Mesenchymal stem cell (in vitro differentiated cells and primary cell): Measurements from ENCODE around the gene SEPHS2.

Source experiments
- DNase-seq: peaks from one replicate; pipeline ENCODE4 v3.0.0-alpha.2; 2013
- H2AFZ ChIP-seq: one replicate; pipeline ENCODE4 v1.6.1; 2013; ENCODE audit warnings: low read depth, mild to moderate bottlenecking, control low read depth, inconsistent platforms, low read length, moderate library complexity
- H2AK5ac ChIP-seq: 2 replicates; pipeline ENCODE4 v1.6.1; 2013; ENCODE audit warnings: low read length, moderate library complexity, mild to moderate bottlenecking, inconsistent platforms; ENCODE audit not compliant: severe bottlenecking
- H2BK120ac ChIP-seq: one replicate; pipeline ENCODE4 v1.6.1; 2013; ENCODE audit warnings: low read depth, mild to moderate bottlenecking, inconsistent platforms, low read length, moderate library complexity
- H2BK12ac ChIP-seq, 2 experiments: one replicate each; pipeline ENCODE4 v1.6.1; 2013; ENCODE audit warnings: inconsistent platforms in 2 of 2, low read length in 2 of 2, mild to moderate bottlenecking in 2 of 2, moderate library complexity in 2 of 2, control low read depth in 1 of 2
- H2BK15ac ChIP-seq: one replicate; pipeline ENCODE4 v1.6.1; 2013; ENCODE audit warnings: mild to moderate bottlenecking, low read depth, inconsistent platforms; ENCODE audit not compliant: poor library complexity, severe bottlenecking
- H2BK5ac ChIP-seq: 2 replicates; pipeline ENCODE4 v1.6.1; 2013; ENCODE audit warnings: low read depth, mild to moderate bottlenecking, low read length, control low read depth, inconsistent platforms; ENCODE audit not compliant: poor library complexity, severe bottlenecking
- H3K14ac ChIP-seq, 2 experiments: one replicate each; pipeline ENCODE4 v1.6.1; 2013; ENCODE audit warnings: inconsistent platforms in 2 of 2, low read length in 2 of 2, control low read depth in 1 of 2, mild to moderate bottlenecking in 1 of 2, moderate library complexity in 1 of 2
- H3K18ac ChIP-seq, 2 experiments: one replicate each; pipeline ENCODE4 v1.6.1; 2013; ENCODE audit warnings: inconsistent platforms in 2 of 2, low read length in 2 of 2, control low read depth in 1 of 2, low read depth in 1 of 2, mild to moderate bottlenecking in 1 of 2
- H3K23ac ChIP-seq, 2 experiments: one replicate each; pipeline ENCODE4 v1.6.1; 2013; ENCODE audit warnings: inconsistent platforms in 2 of 2, low read length in 2 of 2, mild to moderate bottlenecking in 2 of 2, moderate library complexity in 2 of 2, control low read depth in 1 of 2
- H3K27ac ChIP-seq: 2 replicates; pipeline ENCODE4 v1.5.1; 2013; ENCODE audit warnings: mild to moderate bottlenecking, moderate library complexity, low read length, control low read depth, inconsistent platforms; ENCODE audit not compliant: poor library complexity, severe bottlenecking
- H3K27me3 ChIP-seq, 2 experiments: 2 replicates each; pipeline versions ENCODE4 v1.6.1 to v1.7.0; 2013; ENCODE audit warnings: low read length in 2 of 2, mild to moderate bottlenecking in 2 of 2, moderate library complexity in 2 of 2, control low read depth in 1 of 2, inconsistent platforms in 1 of 2; ENCODE audit not compliant: control insufficient read depth in 1 of 2, insufficient read depth in 1 of 2
- H3K36me3 ChIP-seq, 2 experiments: 2 replicates each; pipeline versions ENCODE4 v1.6.1 to v1.7.0; 2013; ENCODE audit warnings: low read length in 2 of 2, control low read depth in 1 of 2, inconsistent platforms in 1 of 2, low read depth in 1 of 2, mild to moderate bottlenecking in 1 of 2; ENCODE audit not compliant: insufficient read depth in 2 of 2, control insufficient read depth in 1 of 2
- H3K4ac ChIP-seq, 2 experiments: one replicate each; pipeline ENCODE4 v1.6.1; 2013; ENCODE audit warnings: inconsistent platforms in 2 of 2, low read length in 2 of 2, mild to moderate bottlenecking in 2 of 2, moderate library complexity in 2 of 2, control low read depth in 1 of 2, low read depth in 1 of 2
- H3K4me1 ChIP-seq: 2 replicates; pipeline ENCODE4 v1.6.1; 2013; ENCODE audit warnings: low read depth, low read length, control low read depth; ENCODE audit not compliant: control insufficient read depth, insufficient read depth
- H3K4me2 ChIP-seq: 2 replicates; pipeline ENCODE4 v1.6.1; 2013; ENCODE audit warnings: low read length, mild to moderate bottlenecking, inconsistent platforms; ENCODE audit not compliant: poor library complexity, severe bottlenecking
- H3K4me3 ChIP-seq, 2 experiments: 2 replicates each; pipeline versions ENCODE4 v1.5.1 to v1.7.0; 2013; ENCODE audit warnings: low read length in 2 of 2, mild to moderate bottlenecking in 2 of 2, control low read depth in 1 of 2, low read depth in 1 of 2; ENCODE audit not compliant: insufficient read depth in 1 of 2
- H3K79me1 ChIP-seq: replicated peaks from 2 replicates; pipeline ENCODE4 v1.6.1; 2013; ENCODE audit warnings: mild to moderate bottlenecking, control low read depth, low read length, inconsistent platforms; ENCODE audit not compliant: poor library complexity, severe bottlenecking
- H3K9ac ChIP-seq: 2 replicates; pipeline ENCODE4 v1.7.0; 2013; ENCODE audit warnings: mild to moderate bottlenecking, low read length, moderate library complexity
- H3K9me3 ChIP-seq: 2 replicates; pipeline ENCODE4 v1.7.0; 2013; ENCODE audit warnings: mild to moderate bottlenecking, low read length; ENCODE audit not compliant: control insufficient read depth
- H4K8ac ChIP-seq: one replicate; pipeline ENCODE4 v1.6.1; 2013; ENCODE audit warnings: inconsistent platforms, mild to moderate bottlenecking, low read length, moderate library complexity
- H4K91ac ChIP-seq: one replicate; pipeline ENCODE4 v1.6.1; 2013; ENCODE audit warnings: mild to moderate bottlenecking, low read length, inconsistent platforms
- WGBS: methylation state at CpG from one replicate; pipeline ENCODE4 v1.1.7; 2013; ENCODE audit warnings: mixed read lengths; 5-methylcytosine and 5-hydroxymethylcytosine counted together

The SEPHS2 gene

DNA sequence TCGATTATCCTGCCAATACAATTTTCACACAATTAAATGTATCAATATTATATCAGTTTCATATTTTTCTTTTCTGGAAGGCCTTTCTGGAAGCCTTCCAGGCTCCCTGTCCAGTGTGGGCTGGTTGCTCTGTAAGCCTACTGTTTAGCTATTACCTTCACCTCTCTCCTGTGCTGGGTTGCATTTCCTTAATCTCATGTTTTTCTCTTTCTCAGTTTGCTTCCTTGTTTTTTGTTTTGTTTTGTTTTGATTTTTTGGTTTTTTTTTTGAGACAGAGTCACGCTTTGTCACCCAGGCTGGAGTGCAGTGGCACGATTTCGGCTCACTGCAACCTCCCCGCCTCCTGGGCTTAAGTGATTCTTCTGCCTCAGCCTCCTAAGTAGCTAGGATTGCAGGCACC lies 6.8 kb downstream of the SEPHS2 start:
- DNase-seq: no peak
- Histone ChIP-seq H4K8ac (no peak overlapping the region), H3K9me3 (no peaks in the 10 kb centered on the region), H4K91ac (no peak overlapping the region), H3K27me3 (peaks cover 0 to 8% of the 10 kb centered on the region in 2 experiments), H3K14ac (no peak overlapping the region), H2AFZ (no peak overlapping the region), H2BK15ac (no peak overlapping the region), H2AK5ac (no peak overlapping the region), H3K4me1 (no peaks in the 10 kb centered on the region), H3K23ac (no peak overlapping the region), H3K79me1 (peaks cover 4% of the 10 kb centered on the region), H3K4me2 (no peak overlapping the region), H3K18ac (no peak overlapping the region), H2BK120ac (no peak overlapping the region), H3K9ac (no peak overlapping the region), H2BK12ac (no peak overlapping the region), H3K4me3 (no peak overlapping the region), H3K27ac (no peak overlapping the region), H2BK5ac (no peak overlapping the region), H3K4ac (no peak overlapping the region), H3K36me3 (peaks cover 0 to 10% of the 10 kb centered on the region in 2 experiments)
- WGBS: 94% methylated on average over 5 of the region's 5 CpGs

DNA sequence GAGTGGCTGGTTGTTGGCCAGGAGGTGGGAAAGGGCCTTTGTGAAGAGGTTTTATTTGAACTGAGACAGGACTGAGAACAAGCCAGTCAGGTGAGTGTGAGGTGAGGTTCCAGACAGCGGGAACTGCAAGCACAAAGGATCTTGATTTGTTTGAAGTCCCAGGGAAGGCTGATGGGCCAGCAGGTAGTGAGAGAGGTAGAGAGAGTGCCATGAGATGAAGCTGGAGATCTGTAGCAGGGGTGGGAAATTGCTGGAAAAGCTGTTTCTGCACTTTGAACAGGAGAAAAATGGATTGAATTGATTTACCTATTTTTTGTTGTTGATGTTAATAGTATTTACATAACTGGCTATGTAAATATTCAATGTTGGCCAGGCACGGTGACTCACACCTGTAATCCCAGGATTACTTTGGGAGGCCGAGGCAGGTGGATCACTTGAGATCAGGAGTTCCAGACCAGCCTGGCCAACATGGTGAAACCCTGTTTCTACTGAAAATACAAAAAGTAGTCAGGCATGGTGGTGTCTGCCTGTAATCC lies 8.1 kb downstream of the SEPHS2 start:
- no peak overlapping the region for H2BK120ac ChIP-seq
- no peak overlapping the region for H3K4me2 ChIP-seq
- no peak overlapping the region for H3K4ac ChIP-seq
- H2AFZ ChIP-seq: no peak overlapping the region
- no peak overlapping the region for H2BK5ac ChIP-seq
- no peak overlapping the region for H3K4me3 ChIP-seq
- no peak overlapping the region for H3K18ac ChIP-seq
- no peaks in the 10 kb centered on the region for H3K36me3 ChIP-seq
- H3K23ac ChIP-seq: no peak overlapping the region
- no peak overlapping the region for H2AK5ac ChIP-seq
- H3K79me1 ChIP-seq: no peaks in the 10 kb centered on the region
- no peak overlapping the region for H2BK12ac ChIP-seq
- no peak overlapping the region for H3K9ac ChIP-seq
- no peak overlapping the region for H3K14ac ChIP-seq
- H2BK15ac ChIP-seq: no peak overlapping the region
- no peaks in the 10 kb centered on the region for H3K4me1 ChIP-seq
- H4K91ac ChIP-seq: no peak overlapping the region
- WGBS: 70% methylated on average over 3 of the region's 3 CpGs
- H3K27me3 ChIP-seq: peaks cover 0 to 10% of the 10 kb centered on the region in 2 experiments
- no peak overlapping the region for H4K8ac ChIP-seq
- DNase-seq: no peak
- H3K9me3 ChIP-seq: no peaks in the 10 kb centered on the region
- H3K27ac ChIP-seq: no peak overlapping the region

DNA sequence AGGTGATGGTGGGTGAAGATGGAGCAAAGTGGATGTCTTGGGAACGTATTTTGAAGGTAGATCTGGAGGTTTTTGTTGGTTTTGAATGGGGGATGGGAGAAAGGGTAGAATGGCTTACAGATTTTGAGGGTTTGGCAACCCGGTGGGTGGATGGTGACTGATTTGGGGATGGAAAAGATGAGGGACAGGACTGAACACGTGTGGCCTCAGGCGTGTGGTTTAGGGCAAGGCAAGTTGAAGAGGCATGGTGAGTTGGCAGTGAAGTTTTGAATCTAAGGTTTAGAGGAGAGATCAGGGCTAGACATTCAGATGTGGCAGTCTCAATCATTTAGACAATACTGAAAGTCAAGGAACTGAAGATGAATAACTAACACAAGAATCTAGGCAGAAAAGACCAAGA lies 10.8 kb downstream of the SEPHS2 start:
- H3K79me1 ChIP-seq: no peaks in the 10 kb centered on the region
- H2BK15ac ChIP-seq: no peak overlapping the region
- WGBS: 79% methylated on average over 4 of the region's 4 CpGs
- no peak overlapping the region for H2BK5ac ChIP-seq
- no peak overlapping the region for H3K4me3 ChIP-seq
- no peak overlapping the region for H4K8ac ChIP-seq
- no peak overlapping the region for H3K18ac ChIP-seq
- H2AK5ac ChIP-seq: no peak overlapping the region
- H3K14ac ChIP-seq: no peak overlapping the region
- peaks cover 0 to 10% of the 10 kb centered on the region in 2 experiments for H3K27me3 ChIP-seq
- no peak overlapping the region for H2BK120ac ChIP-seq
- no peak overlapping the region for H2BK12ac ChIP-seq
- H2AFZ ChIP-seq: no peak overlapping the region
- H3K27ac ChIP-seq: no peak overlapping the region
- H3K4ac ChIP-seq: no peak overlapping the region
- no peak overlapping the region for H4K91ac ChIP-seq
- H3K4me2 ChIP-seq: no peak overlapping the region
- H3K9ac ChIP-seq: no peak overlapping the region
- DNase-seq: no peak
- peaks cover 3% of the 10 kb centered on the region for H3K4me1 ChIP-seq
- no peaks in the 10 kb centered on the region for H3K9me3 ChIP-seq
- no peaks in the 10 kb centered on the region for H3K36me3 ChIP-seq
- peak overlapping the region in 1 of 2 experiments; percentile 77 for H3K23ac ChIP-seq

DNA sequence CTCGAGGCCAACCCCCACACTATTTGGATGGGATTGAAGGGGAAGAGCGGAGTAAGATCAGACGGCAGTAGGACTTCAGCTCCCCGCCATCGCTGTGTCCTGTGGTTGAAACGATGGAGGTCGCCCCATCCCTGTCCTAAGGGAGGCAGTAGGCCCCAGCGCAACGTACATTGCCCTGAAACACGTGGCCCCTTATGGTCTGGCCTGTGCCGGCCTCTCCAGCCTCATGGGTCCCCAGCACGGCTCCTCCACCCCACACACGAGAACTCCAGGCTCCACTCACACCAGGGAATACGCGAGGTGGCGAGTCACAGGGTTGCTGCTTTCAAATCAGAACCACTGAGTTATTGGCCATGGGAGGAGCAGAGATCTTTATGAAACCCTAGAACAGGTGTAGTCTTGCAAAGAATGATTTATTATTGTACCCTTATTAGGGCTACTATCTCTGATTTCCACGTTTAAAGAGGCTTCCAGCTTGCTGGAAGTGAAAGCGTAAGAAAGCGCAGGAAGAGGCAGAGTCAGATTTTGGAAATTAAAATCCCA lies 15.2 kb downstream of the SEPHS2 start:
- no peak overlapping the region for H2BK12ac ChIP-seq
- no peak overlapping the region for H3K4ac ChIP-seq
- H2BK120ac ChIP-seq: no peak overlapping the region
- no peaks in the 10 kb centered on the region for H3K9me3 ChIP-seq
- no peak overlapping the region for H3K23ac ChIP-seq
- peak overlapping the region; percentile 86 for H3K9ac ChIP-seq
- peak overlapping the region; percentile 12 for H4K91ac ChIP-seq
- no peak overlapping the region for H3K4me2 ChIP-seq
- peaks cover 16% of the 10 kb centered on the region for H3K79me1 ChIP-seq
- peak overlapping the region; percentile 54 for H4K8ac ChIP-seq
- H3K4me3 ChIP-seq: peak overlapping the region in 1 of 2 experiments; percentile 98
- H2AK5ac ChIP-seq: no peak overlapping the region
- no peak overlapping the region for H2BK15ac ChIP-seq
- H3K14ac ChIP-seq: no peak overlapping the region
- peaks cover 10% of the 10 kb centered on the region for H3K4me1 ChIP-seq
- no peak overlapping the region for H3K27ac ChIP-seq
- no peak overlapping the region for H3K18ac ChIP-seq
- WGBS: 55% methylated on average over 16 of the region's 19 CpGs
- DNase-seq: no peak
- no peak overlapping the region for H2BK5ac ChIP-seq
- H2AFZ ChIP-seq: peak overlapping the region; percentile 78
- H3K27me3 ChIP-seq: peaks cover 0 to 10% of the 10 kb centered on the region in 2 experiments
- peaks cover 12 to 15% of the 10 kb centered on the region in 2 experiments for H3K36me3 ChIP-seq
